ENCODE measurements around the gene BRD3OS.
A peak's percentile ranks its signal among the peaks of the same experiment; 100 is the strongest.

BRD3OS gene

GRCh38 chr9:133989625-133990365 lies 35.5 kb upstream of the BRD3OS start:
- no peak for DNase-seq

GRCh38 chr9:133990366-133991213 lies 34.7 kb upstream of the BRD3OS start:
- DNase-seq: peak; percentile 17

GRCh38 chr9:133991214-133991921 lies 33.9 kb upstream of the BRD3OS start:
- peak; percentile 9 for DNase-seq

GRCh38 chr9:133991964-133992779 lies 33.1 kb upstream of the BRD3OS start, which contains the start of gene VAV2:
Gene VAV2 (minus strand): TSS chr9:133992324. CDS start chr9:133992278, 46 bp downstream.
- peak; percentile 68 for DNase-seq

- peak; percentile 88 for DNase-seq
Observed at GRCh38 chr9:133992780-133993634, 32.3 kb upstream of the BRD3OS start.

- no peak for DNase-seq
Observed at GRCh38 chr9:133993635-133994253, 31.5 kb upstream of the BRD3OS start.

GRCh38 chr9:133994353-133995011 lies 30.8 kb upstream of the BRD3OS start:
- peak; percentile 75 for DNase-seq

- no peak for DNase-seq
Observed at GRCh38 chr9:133995012-133995896, 30.0 kb upstream of the BRD3OS start.

GRCh38 chr9:133996531-133997520 lies 28.5 kb upstream of the BRD3OS start:
- no peak for DNase-seq

- DNase-seq: no peak
Observed at GRCh38 chr9:133997584-133997983, 27.7 kb upstream of the BRD3OS start.

GRCh38 chr9:133998915-133999595 lies 26.2 kb upstream of the BRD3OS start:
- DNase-seq: no peak

GRCh38 chr9:133999851-134000265 lies 25.4 kb upstream of the BRD3OS start:
- no peak for DNase-seq

- DNase-seq: no peak
Observed at GRCh38 chr9:134002796-134003195, 22.5 kb upstream of the BRD3OS start.

GRCh38 chr9:134003237-134003636 lies 22.0 kb upstream of the BRD3OS start:
- no peak for DNase-seq

- no peak for DNase-seq
Observed at GRCh38 chr9:134004131-134004873, 21.0 kb upstream of the BRD3OS start.

GRCh38 chr9:134004881-134005280 lies 20.4 kb upstream of the BRD3OS start:
- no peak for DNase-seq

GRCh38 chr9:134005381-134005780 lies 19.9 kb upstream of the BRD3OS start:
- no peak for DNase-seq

All from NCI-H774 (cell line).